ENCODE measurements around the gene RPA1.

RPA1 gene

DNA sequence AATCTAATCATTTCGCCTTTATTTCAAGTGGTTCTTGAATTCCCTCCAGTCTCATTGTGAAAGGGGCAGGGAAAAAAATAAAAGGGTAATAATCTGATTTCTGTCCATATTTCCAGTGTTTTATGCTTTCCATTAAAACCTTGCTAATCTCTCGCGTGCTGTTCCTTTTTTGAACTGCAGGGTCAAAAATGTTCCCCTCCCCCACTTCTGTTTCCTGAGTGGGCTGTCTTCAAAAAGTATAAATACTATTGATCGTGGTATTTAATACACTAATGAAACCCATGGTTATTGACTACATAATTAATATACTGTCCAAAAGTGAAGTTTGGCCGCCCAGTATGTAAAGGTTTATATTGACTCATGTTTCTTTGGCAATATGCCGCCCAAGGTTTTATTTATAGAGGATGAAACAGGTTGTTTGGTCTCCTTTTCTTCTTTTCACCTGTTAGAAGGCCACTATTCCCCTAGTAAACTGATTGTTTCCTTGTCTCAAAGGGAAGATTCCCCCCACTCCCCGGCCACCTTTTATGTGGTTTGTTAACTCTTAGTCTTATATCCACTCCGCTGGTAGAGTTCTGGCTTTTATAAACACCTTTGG lies 69.7 kb downstream of the RPA1 start:
- TF ChIP-seq, protein P1, sequence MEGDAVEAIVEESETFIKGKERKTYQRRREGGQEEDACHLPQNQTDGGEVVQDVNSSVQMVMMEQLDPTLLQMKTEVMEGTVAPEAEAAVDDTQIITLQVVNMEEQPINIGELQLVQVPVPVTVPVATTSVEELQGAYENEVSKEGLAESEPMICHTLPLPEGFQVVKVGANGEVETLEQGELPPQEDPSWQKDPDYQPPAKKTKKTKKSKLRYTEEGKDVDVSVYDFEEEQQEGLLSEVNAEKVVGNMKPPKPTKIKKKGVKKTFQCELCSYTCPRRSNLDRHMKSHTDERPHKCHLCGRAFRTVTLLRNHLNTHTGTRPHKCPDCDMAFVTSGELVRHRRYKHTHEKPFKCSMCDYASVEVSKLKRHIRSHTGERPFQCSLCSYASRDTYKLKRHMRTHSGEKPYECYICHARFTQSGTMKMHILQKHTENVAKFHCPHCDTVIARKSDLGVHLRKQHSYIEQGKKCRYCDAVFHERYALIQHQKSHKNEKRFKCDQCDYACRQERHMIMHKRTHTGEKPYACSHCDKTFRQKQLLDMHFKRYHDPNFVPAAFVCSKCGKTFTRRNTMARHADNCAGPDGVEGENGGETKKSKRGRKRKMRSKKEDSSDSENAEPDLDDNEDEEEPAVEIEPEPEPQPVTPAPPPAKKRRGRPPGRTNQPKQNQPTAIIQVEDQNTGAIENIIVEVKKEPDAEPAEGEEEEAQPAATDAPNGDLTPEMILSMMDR (IDR thresholded peaks at IDR 0.05; ENCODE audit: insufficient read depth, missing control alignments), result no peak
- DNase-seq (ENCODE audit: insufficient read length, low spot score) (no peak), FAIRE-seq (no peak)

DNA sequence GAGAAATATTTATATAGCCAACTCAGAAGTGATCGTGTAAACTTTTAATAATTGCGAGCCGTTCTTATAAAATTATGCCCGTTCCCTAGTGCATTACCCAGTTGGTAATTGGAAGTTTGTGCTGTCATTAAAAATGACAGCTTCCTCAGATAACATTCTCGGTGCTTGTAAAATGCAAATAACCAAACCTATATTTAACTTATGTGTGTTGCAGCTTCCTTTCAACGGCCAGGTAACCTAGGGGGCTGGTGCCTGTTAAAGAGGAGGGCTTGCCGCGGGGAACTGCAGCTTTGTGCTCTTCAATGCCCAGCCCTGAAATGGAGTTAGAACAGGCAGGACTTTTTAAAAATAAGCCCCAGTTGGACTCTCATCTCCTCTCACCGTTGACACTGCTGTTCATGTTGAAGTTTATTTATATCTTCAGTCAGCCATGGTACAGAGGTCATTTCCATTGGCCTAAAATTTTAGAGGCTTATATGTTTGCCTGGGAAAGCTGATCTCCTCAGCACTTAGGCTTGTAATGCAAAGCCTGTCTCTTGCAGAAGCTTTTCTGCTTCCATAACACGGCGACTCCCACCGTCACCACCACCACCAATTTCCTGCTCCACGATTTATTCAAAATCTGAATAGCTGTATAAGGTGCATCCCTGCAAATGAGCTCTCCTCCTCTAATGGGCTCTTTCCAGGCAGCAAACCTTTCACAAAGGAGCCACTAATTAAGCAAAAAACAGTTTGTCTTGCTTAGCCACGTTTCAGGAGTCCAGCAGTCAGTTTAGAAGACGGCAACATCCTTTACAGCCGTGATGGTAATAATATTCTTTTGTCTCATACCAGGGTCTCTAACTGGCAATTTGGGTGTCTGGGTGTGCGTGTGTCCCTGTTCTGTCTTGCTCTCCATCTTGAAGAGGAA lies 74.7 kb downstream of the RPA1 start:
- TF ChIP-seq, protein P1 (IDR thresholded peaks at IDR 0.05; ENCODE audit: insufficient read depth, missing control alignments), result no peak
- no peak for FAIRE-seq
- no peak for DNase-seq (ENCODE audit: insufficient read length, low spot score)

DNA sequence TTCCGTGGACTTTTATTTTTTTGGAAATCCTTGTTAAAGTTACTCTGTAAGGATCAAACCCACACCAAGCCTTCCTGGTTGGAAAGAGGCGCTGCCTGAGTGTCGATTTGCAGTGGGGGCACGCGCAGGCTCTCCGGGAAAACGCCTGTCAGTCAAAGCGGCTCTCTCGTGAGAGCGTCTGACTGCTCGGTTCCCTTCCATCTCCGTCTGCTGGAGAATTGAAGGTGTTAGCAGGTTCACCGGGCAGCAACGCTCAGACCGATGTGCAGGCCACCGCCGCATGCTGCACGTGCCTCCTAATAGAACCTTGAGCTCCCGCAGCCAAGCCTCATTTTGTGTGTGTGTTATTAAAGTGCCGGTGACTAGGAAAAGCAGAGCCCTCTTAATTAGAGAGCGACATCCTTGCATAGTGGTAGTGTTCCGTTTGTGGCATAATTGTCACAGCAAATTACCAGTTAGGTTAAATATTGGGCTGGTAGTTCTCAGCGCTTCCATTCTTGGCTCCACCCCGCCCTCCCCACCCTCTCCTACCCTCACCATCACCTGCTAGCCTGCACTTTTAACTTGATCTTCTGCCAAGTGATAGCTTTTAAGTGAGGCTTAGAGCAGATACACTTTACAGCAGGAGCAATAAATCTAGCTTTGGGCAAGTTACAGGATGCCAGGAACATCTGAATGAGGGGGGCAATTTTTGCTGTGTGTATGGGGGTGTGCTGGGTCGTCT lies 75.5 kb downstream of the RPA1 start:
- DNase-seq (ENCODE audit: insufficient read length, low spot score) (no peak), FAIRE-seq (no peak)
- TF ChIP-seq, protein P1 (IDR thresholded peaks at IDR 0.05; ENCODE audit: insufficient read depth, missing control alignments), result no peak

DNA sequence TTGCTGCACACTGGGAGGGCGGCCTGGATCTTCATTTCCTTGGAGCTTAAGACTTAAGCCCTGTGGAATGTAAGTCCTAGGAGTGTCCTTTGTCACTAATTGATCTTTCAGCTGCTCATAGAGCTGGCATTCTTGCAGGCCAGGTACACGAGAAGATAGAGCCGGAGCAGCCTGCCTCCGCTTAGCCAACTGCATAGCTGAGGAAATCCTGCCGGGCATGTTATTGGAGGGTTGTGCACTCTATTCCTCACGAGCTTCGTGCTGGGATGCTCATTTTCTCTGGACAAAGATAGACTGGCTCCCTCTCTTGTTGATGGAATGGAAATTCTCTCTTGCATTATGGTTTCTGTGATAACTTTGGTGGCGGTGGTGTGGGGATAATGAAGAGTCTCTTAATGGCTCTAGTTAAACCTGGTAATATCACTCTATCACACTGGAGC lies 76.9 kb downstream of the RPA1 start:
- FAIRE-seq (no peak), DNase-seq (ENCODE audit: insufficient read length, low spot score) (no peak)
- TF ChIP-seq, protein P1 (IDR thresholded peaks at IDR 0.05; ENCODE audit: insufficient read depth, missing control alignments), result no peak

DNA sequence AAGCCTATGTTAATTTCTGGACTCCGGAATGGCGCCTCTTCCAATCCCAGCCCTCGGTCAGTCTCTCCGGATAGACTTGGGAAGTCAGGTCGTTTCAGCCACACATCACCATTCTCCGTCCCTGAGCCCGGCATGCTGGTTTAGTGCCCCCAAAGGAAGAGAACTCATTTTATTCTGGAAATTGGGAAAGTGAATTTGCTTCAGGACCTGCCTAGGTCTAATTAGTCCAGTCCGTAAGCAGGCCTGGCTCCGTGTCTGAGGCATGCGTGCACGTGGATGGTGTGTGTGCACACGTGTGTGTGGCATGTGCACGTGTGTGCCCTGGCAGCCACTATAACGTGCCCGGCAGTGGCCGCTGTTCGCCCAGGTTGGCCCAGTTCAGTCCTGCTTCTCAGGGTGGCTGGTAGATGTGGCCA lies 77.4 kb downstream of the RPA1 start:
- TF ChIP-seq, protein P1 (IDR thresholded peaks at IDR 0.05; ENCODE audit: insufficient read depth, missing control alignments), result no peak
- FAIRE-seq, result no peak
- no peak for DNase-seq (ENCODE audit: insufficient read length, low spot score)

DNA sequence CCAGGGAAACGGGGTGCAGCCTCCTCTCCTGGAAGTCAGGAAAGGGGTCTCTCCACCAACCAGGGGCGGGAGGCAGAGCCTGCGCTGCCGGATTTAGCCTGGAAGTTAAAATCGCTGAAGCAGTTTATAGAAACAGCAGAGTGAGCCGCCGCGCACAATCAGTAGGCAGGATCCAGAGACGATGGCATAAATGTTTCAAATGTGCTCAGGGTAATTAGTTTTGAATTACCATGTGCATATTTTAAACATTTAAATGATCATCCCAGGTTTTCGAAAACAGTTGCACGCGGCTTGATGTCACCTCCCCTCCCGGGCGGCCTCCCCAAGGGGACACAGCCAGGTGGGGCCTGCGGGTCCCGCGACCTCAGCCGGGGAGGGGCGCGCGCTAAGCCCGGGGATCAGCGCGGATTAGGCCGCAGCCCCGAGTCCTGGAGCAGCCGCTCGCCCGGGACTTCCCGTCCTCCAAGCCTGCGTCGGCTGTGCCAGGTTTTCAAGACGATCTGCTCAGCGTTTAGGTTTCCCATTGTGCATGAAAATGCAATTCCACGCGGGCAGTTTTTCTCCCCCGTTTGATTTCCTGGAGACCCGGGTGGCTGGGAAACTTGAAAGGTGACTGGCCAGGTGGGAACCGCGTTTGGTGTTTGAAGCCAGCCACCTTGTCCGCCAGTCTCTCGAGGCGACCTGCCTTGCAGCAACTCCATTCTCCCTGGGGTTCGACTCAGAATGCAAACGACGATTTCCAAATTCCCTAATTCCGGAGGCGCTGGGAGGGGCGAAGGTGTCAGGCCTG lies 78.3 kb downstream of the RPA1 start:
- DNase-seq (ENCODE audit: insufficient read length, low spot score) (no peak), FAIRE-seq (no peak)

More for the DNA sequence above, 78.3 kb downstream of the RPA1 start:
- TF ChIP-seq, protein P1 (IDR thresholded peaks at IDR 0.05; ENCODE audit: insufficient read depth, missing control alignments), result no peak

All from D721Med (cell line).